Skeletal muscle tissue (tissue), 4 donors: ENCODE measurements around the gene PLCH1. TPM values are rescaled to one million over a fixed set of nuclear protein-coding genes. Genes with fewer than 3 reads are reported as not detected.

ENCODE experiments used
- H3K27ac ChIP-seq: one replicate; pipeline ENCODE4 v1.7.0; 2013; ENCODE audit warnings: mild to moderate bottlenecking, low read depth, low read length, inconsistent platforms
- H3K27me3 ChIP-seq, 3 donors: one replicate each; pipeline ENCODE4 v1.7.0; 2013; ENCODE audit warnings: low read length in 3 of 3; ENCODE audit not compliant: control insufficient read depth in 3 of 3, insufficient read depth in 3 of 3
- H3K36me3 ChIP-seq, 3 donors: one replicate each; pipeline ENCODE4 v1.7.0; 2013; ENCODE audit warnings: low read length in 3 of 3; ENCODE audit not compliant: control insufficient read depth in 3 of 3, insufficient read depth in 3 of 3
- H3K4me1 ChIP-seq, 3 donors: one replicate each; pipeline ENCODE4 v1.7.0; 2013; ENCODE audit warnings: low read length in 3 of 3, mild to moderate bottlenecking in 3 of 3; ENCODE audit not compliant: control insufficient read depth in 3 of 3, insufficient read depth in 3 of 3
- H3K4me3 ChIP-seq, 3 donors: one replicate each; pipeline ENCODE4 v1.7.0; 2013; ENCODE audit warnings: low read length in 3 of 3
- H3K9ac ChIP-seq, 3 donors: one replicate each; pipeline ENCODE4 v1.7.0; 2013; ENCODE audit warnings: low read length in 3 of 3, mild to moderate bottlenecking in 3 of 3, moderate library complexity in 2 of 3, low read depth in 1 of 3
- H3K9me3 ChIP-seq, 3 donors: one replicate each; pipeline ENCODE4 v1.7.0; 2013; ENCODE audit warnings: low read length in 3 of 3; ENCODE audit not compliant: control insufficient read depth in 3 of 3
- total RNA-seq: library from RNA; depleted of rRNA; stranded (reverse); fragments of >200 nt; gene quantifications from one replicate; pipeline ENCODE4 v1.2.3, GENCODE V29; 2014
- donor health status: Osteomylitis.

The PLCH1 gene
- total RNA-seq, 1 donor from 2014 or later = 0.52 TPM

- Histone ChIP-seq H3K27ac (no peak overlapping the region), H3K9me3 (no peaks in the 10 kb centered on the region), H3K9ac (no peak overlapping the region), H3K27me3 (no peaks in the 10 kb centered on the region), H3K4me3 (no peak overlapping the region), H3K4me1 (no peaks in the 10 kb centered on the region), H3K36me3 (no peaks in the 10 kb centered on the region)
These were observed 256.2 kb downstream of the PLCH1 start for GRCh38 chr3:155488671-155489070.

GRCh38 chr3:155485897-155486296, 259.0 kb downstream of the PLCH1 start:
- Histone ChIP-seq H3K4me3 (no peak overlapping the region), H3K36me3 (no peaks in the 10 kb centered on the region), H3K27me3 (no peaks in the 10 kb centered on the region), H3K4me1 (no peaks in the 10 kb centered on the region), H3K27ac (no peak overlapping the region), H3K9ac (no peak overlapping the region), H3K9me3 (no peaks in the 10 kb centered on the region)

GRCh38 chr3:155481591-155481990, 263.3 kb downstream of the PLCH1 start:
- H3K4me1 ChIP-seq = no peaks in the 10 kb centered on the region
- H3K27ac ChIP-seq = no peak overlapping the region
- H3K9me3 ChIP-seq = no peaks in the 10 kb centered on the region
- no peaks in the 10 kb centered on the region for H3K36me3 ChIP-seq
- no peak overlapping the region for H3K4me3 ChIP-seq
- no peak overlapping the region for H3K9ac ChIP-seq
- H3K27me3 ChIP-seq = no peaks in the 10 kb centered on the region

- H3K27ac ChIP-seq = no peak overlapping the region
- no peaks in the 10 kb centered on the region for H3K9me3 ChIP-seq
- no peaks in the 10 kb centered on the region for H3K4me1 ChIP-seq
- no peaks in the 10 kb centered on the region for H3K36me3 ChIP-seq
- H3K27me3 ChIP-seq = no peaks in the 10 kb centered on the region
- H3K4me3 ChIP-seq = no peak overlapping the region
- no peak overlapping the region for H3K9ac ChIP-seq
These were observed 263.8 kb downstream of the PLCH1 start for GRCh38 chr3:155481089-155481488.

- no peaks in the 10 kb centered on the region for H3K27me3 ChIP-seq
- H3K4me1 ChIP-seq = no peaks in the 10 kb centered on the region
- H3K9ac ChIP-seq = no peak overlapping the region
- H3K27ac ChIP-seq = no peak overlapping the region
- H3K9me3 ChIP-seq = peaks cover 0 to 4% (median 4%) of the 10 kb centered on the region in 3 donors
- no peak overlapping the region for H3K4me3 ChIP-seq
- H3K36me3 ChIP-seq = no peaks in the 10 kb centered on the region
These were observed 279.2 kb downstream of the PLCH1 start for GRCh38 chr3:155465664-155466063.

- Histone ChIP-seq H3K9ac (no peak overlapping the region), H3K9me3 (peaks cover 0 to 4% (median 2%) of the 10 kb centered on the region in 3 donors), H3K27ac (no peak overlapping the region), H3K4me1 (no peaks in the 10 kb centered on the region), H3K27me3 (no peaks in the 10 kb centered on the region), H3K36me3 (no peaks in the 10 kb centered on the region), H3K4me3 (no peak overlapping the region)
These were observed 282.2 kb downstream of the PLCH1 start for GRCh38 chr3:155462672-155463071.

GRCh38 chr3:155457591-155457990, 287.3 kb downstream of the PLCH1 start:
- no peak overlapping the region for H3K9ac ChIP-seq
- H3K27me3 ChIP-seq = no peaks in the 10 kb centered on the region
- H3K4me3 ChIP-seq = no peak overlapping the region
- no peaks in the 10 kb centered on the region for H3K36me3 ChIP-seq
- no peaks in the 10 kb centered on the region for H3K4me1 ChIP-seq
- no peaks in the 10 kb centered on the region for H3K9me3 ChIP-seq
- no peak overlapping the region for H3K27ac ChIP-seq

- no peaks in the 10 kb centered on the region for H3K36me3 ChIP-seq
These were observed 289.1 kb downstream of the PLCH1 start for GRCh38 chr3:155455765-155456164.

GRCh38 chr3:155453512-155453911, 291.4 kb downstream of the PLCH1 start:
- Histone ChIP-seq H3K4me1 (no peaks in the 10 kb centered on the region), H3K9ac (no peak overlapping the region), H3K27ac (no peak overlapping the region), H3K4me3 (no peak overlapping the region), H3K36me3 (no peaks in the 10 kb centered on the region), H3K27me3 (no peaks in the 10 kb centered on the region), H3K9me3 (no peaks in the 10 kb centered on the region)

More at GRCh38 chr3:155455765-155456164, 289.1 kb downstream of the PLCH1 start:
- Histone ChIP-seq H3K9ac (no peak overlapping the region), H3K27ac (no peak overlapping the region), H3K9me3 (no peaks in the 10 kb centered on the region), H3K27me3 (no peaks in the 10 kb centered on the region), H3K4me1 (no peaks in the 10 kb centered on the region), H3K4me3 (no peak overlapping the region)

- Histone ChIP-seq H3K4me3 (no peak overlapping the region), H3K9ac (no peak overlapping the region), H3K9me3 (no peaks in the 10 kb centered on the region), H3K27me3 (no peaks in the 10 kb centered on the region), H3K36me3 (no peaks in the 10 kb centered on the region), H3K27ac (no peak overlapping the region), H3K4me1 (no peaks in the 10 kb centered on the region)
These were observed 295.1 kb downstream of the PLCH1 start for GRCh38 chr3:155449613-155450267.
